CD4-positive, alpha-beta T cell (primary cell): ENCODE measurements around the gene KATNAL2. TPM values are rescaled to one million over a fixed set of nuclear protein-coding genes. Genes with fewer than 3 reads are reported as not detected.
A peak's percentile ranks its signal among the peaks of the same experiment; 100 is the strongest.

Experiments
- ATAC-seq: fragments of 200-7000 bp; cut with Tn5 transposase; one replicate; pipeline ENCODE4 v1.10.0; 2022; ENCODE audit warnings: mild to moderate bottlenecking; ENCODE audit not compliant: poor library complexity
- CTCF ChIA-PET: fragments of 350-600 bp; sonication (Branson Sonifier 250); formaldehyde crosslinking; loops from one replicate; lab custom pipeline; 2021; ENCODE audit warnings: antibody characterized with exemption, inconsistent platforms; lab: Charles Lee
- POLR2A ChIA-PET: fragments of 350-600 bp; sonication (Branson Sonifier 250); formaldehyde crosslinking; loops from one replicate; lab custom pipeline; 2021; ENCODE audit warnings: antibody characterized with exemption, inconsistent platforms; lab: Charles Lee
- DNase-seq, 14 experiments: peaks; one replicate each; pipeline ENCODE4 v3.0.0-alpha.2; 2013 to 2020; ENCODE audit warnings: mixed read lengths in 2 of 14
- H3K27ac ChIP-seq, 2 donors: one replicate each; pipeline versions ENCODE4 v1.5.1 to v1.7.0; 2013; ENCODE audit warnings: low read length in 2 of 2, low read depth in 1 of 2, mild to moderate bottlenecking in 1 of 2
- H3K27me3 ChIP-seq, 2 experiments: 1 replicate in 1 of 2; 2 replicates in 1 of 2; pipeline versions ENCODE4 v1.6.1 to v1.7.0; 2013; ENCODE audit warnings: low read length in 2 of 2, control low read depth in 1 of 2, mild to moderate bottlenecking in 1 of 2, moderate library complexity in 1 of 2; ENCODE audit not compliant: insufficient read depth in 2 of 2, control insufficient read depth in 1 of 2
- H3K36me3 ChIP-seq: one replicate; pipeline ENCODE4 v1.6.1; 2013; ENCODE audit warnings: low read length, control low read depth; ENCODE audit not compliant: insufficient read depth
- H3K4me1 ChIP-seq: one replicate; pipeline ENCODE4 v1.6.1; 2013; ENCODE audit warnings: low read length, control low read depth; ENCODE audit not compliant: insufficient read depth
- H3K4me3 ChIP-seq: one replicate; pipeline ENCODE4 v1.5.1; 2013; ENCODE audit warnings: mild to moderate bottlenecking, low read length, moderate library complexity
- H3K9me3 ChIP-seq, 2 experiments: 1 replicate in 1 of 2; 2 replicates in 1 of 2; pipeline versions ENCODE4 v1.6.1 to v1.7.0; 2013; ENCODE audit warnings: low read length in 2 of 2, mild to moderate bottlenecking in 2 of 2, control low read depth in 1 of 2, moderate library complexity in 1 of 2; ENCODE audit not compliant: control insufficient read depth in 1 of 2, insufficient read depth in 1 of 2
- H3K27ac Mint-ChIP-seq: one replicate; pipeline ENCODE4 v1.8.0; 2020; ENCODE audit warnings: mixed read lengths
- H3K27me3 Mint-ChIP-seq: one replicate; pipeline ENCODE4 v1.8.0; 2021; ENCODE audit warnings: mixed read lengths
- H3K36me3 Mint-ChIP-seq: one replicate; pipeline ENCODE4 v1.8.0; 2021; ENCODE audit warnings: low read depth, mixed read lengths
- H3K4me1 Mint-ChIP-seq: one replicate; pipeline ENCODE4 v1.8.0; 2021; ENCODE audit warnings: low read depth, mixed read lengths
- H3K4me3 Mint-ChIP-seq: one replicate; pipeline ENCODE4 v1.8.0; 2020; ENCODE audit warnings: mild to moderate bottlenecking, mixed read lengths
- H3K9me3 Mint-ChIP-seq: one replicate; pipeline ENCODE4 v1.8.0; 2020; ENCODE audit warnings: mixed read lengths
- CTCF ChIP-seq: fragments of 200-600 bp; IDR thresholded peaks from one replicate; pipeline ENCODE4 v1.8.0; 2022; ENCODE audit warnings: antibody characterized with exemption, mild to moderate bottlenecking
- intact Hi-C, 2 experiments: fragments of 100-400 bp; cut with DNase I in 1 of 2; cut with micrococcal nuclease in 1 of 2; formaldehyde crosslinking; loops; one replicate each; pipeline versions ENCODE4 v1.15.1 to v1.9.0; 2023 to 2025; cut with DNase I, micrococcal nuclease
- total RNA-seq, 174 experiments: library from RNA in 2 of 174; stranded (reverse) in 2 of 174; gene quantifications; one replicate each; pipeline ENCODE4 v1.2.3 and lab custom pipeline; 2021 to 2026

KATNAL2 gene
- total RNA-seq, 2 experiments from 2014 or later, result 1.5 to 2.0 TPM

DNA sequence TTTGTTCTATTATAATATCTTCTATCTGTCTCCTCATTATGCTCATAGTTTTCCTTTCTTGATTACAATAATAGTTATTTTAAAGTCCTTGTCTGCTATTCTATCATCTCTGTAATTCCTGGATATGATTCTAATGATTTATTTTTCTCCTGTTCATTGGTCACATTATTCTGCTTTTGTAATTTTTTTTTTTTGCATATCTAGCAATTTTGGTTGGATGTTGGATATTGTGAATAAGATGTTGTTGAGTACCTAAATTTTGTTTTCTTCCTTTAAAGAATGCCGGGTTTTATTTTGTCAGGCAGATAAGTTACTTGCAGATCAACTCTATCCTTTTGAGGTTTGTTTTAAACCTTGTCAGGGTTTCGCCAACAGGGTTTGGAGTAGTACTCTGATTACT, 25.2 kb downstream of the KATNAL2 start:
- intact Hi-C loops, result no loop called here
- H3K9me3 Mint-ChIP-seq, result no peaks in the 10 kb centered on the region
- no peak overlapping the region for H3K4me3 Mint-ChIP-seq
- no peak overlapping the region for H3K27ac Mint-ChIP-seq
- no peaks in the 10 kb centered on the region for H3K36me3 Mint-ChIP-seq
- Histone ChIP-seq H3K4me1 (peaks cover 5% of the 10 kb centered on the region), H3K36me3 (no peaks in the 10 kb centered on the region), H3K27me3 (peaks cover 0 to 4% of the 10 kb centered on the region in 2 experiments), H3K9me3 (no peaks in the 10 kb centered on the region), H3K27ac (no peak overlapping the region), H3K4me3 (no peak overlapping the region)
- peaks cover 9% of the 10 kb centered on the region for H3K27me3 Mint-ChIP-seq
- no peak for DNase-seq
- H3K4me1 Mint-ChIP-seq, result no peaks in the 10 kb centered on the region
- CTCF ChIA-PET, result no interaction called here
- POLR2A ChIA-PET, result no interaction called here
- no peak for TF ChIP-seq CTCF
- ATAC-seq, result no peak

DNA sequence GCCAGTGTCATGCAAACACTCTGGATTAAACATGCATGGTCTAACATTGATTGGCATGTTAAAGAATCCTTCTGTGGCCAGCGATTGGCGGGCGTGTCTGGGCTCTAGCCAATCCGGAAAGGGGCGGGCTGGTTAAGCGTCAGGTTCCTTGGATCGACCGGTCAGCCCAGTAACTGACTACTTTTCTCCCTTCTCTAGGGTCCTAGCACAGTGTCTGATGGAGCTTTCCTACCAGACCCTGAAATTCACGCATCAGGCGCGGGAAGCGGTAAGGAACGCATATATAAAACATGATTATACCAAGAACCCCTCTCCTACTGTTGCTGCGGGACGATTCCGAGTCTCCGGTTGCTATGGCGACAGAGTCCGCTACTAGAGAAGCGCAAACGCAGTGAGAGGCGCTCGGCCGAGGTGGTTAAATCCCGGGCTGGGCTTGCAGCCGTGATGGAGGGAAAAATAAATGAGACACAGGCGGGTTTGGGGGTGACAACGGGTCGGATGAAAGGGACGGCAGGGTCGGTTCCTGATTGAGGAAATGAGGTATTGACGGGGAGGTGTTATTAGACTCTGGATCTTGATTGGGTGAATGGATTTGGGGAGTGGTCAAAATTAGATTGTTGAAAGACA, 29.4 kb downstream of the KATNAL2 start:
- no peaks in the 10 kb centered on the region for H3K4me1 Mint-ChIP-seq
- no peaks in the 10 kb centered on the region for H3K36me3 Mint-ChIP-seq
- DNase-seq, result peak; percentile 5 to 65 (median 26)
- peak overlapping the region; percentile 62 for H3K4me3 ChIP-seq
- no peak overlapping the region for H3K4me3 Mint-ChIP-seq
- H3K36me3 ChIP-seq, result no peaks in the 10 kb centered on the region
- H3K9me3 ChIP-seq, result no peaks in the 10 kb centered on the region
- H3K27me3 Mint-ChIP-seq, result peaks cover 28% of the 10 kb centered on the region
- intact Hi-C loops, result no loop called here
- ChIA-PET POLR2A (no interaction called here), CTCF (no interaction called here)
- H3K27me3 ChIP-seq, result peaks cover 2 to 14% of the 10 kb centered on the region in 2 experiments
- H3K9me3 Mint-ChIP-seq, result no peaks in the 10 kb centered on the region
- H3K27ac Mint-ChIP-seq, result no peak overlapping the region
- TF ChIP-seq CTCF, result no peak
- peak; percentile 82 for ATAC-seq
- peaks cover 5% of the 10 kb centered on the region for H3K4me1 ChIP-seq
- no peak overlapping the region for H3K27ac ChIP-seq

- intact Hi-C loops, result no loop called here
- H3K27me3 Mint-ChIP-seq, result peaks cover 25% of the 10 kb centered on the region
Observed at GRCh38 chr18:46950064-46950656, 32.8 kb downstream of the KATNAL2 start.

More at GRCh38 chr18:46950064-46950656, 32.8 kb downstream of the KATNAL2 start:
- POLR2A ChIA-PET, result no interaction called here
- Histone ChIP-seq H3K4me1 (peaks cover 5% of the 10 kb centered on the region), H3K9me3 (no peaks in the 10 kb centered on the region), H3K27ac (no peak overlapping the region), H3K27me3 (peaks cover 2 to 14% of the 10 kb centered on the region in 2 experiments), H3K36me3 (no peaks in the 10 kb centered on the region), H3K4me3 (no peak overlapping the region)
- Mint-ChIP-seq H3K36me3 (no peaks in the 10 kb centered on the region), H3K4me1 (no peaks in the 10 kb centered on the region), H3K9me3 (no peaks in the 10 kb centered on the region), H3K4me3 (peak overlapping the region; percentile 68), H3K27ac (no peak overlapping the region)
- DNase-seq (peak in 2 of 14 experiments; percentile 5 to 17), ATAC-seq (no peak)
- CTCF ChIA-PET, result interaction anchor here (0.7 kb wide), 1 partner anchor 96 kb away, joined by 3 read pairs; no protein-coding TSS in a partner anchor
- peak; percentile 28 for TF ChIP-seq CTCF
